HepG2 (cell line): ENCODE measurements around the gene GADD45A. TPM values are rescaled to one million over a fixed set of nuclear protein-coding genes. Genes with fewer than 3 reads are reported as not detected.
A peak's percentile ranks its signal among the peaks of the same experiment; 100 is the strongest.

Experiments used
- ATAC-seq: fragments of 200-7000 bp; cut with Tn5 transposase; 3 replicates; pipeline ENCODE4 v1.9.1; 2020; ENCODE audit warnings: mild to moderate bottlenecking, moderate library complexity
- BruUV-seq: library from RNA; stranded (reverse); fragments of 400-500 nt; replicated peaks from 2 replicates; lab custom pipeline; 2021; lab: Mats Ljungman, UMichigan
- CTCF ChIA-PET: fragments of 300-600 bp; formaldehyde crosslinking; extraction: SDS; loops from one replicate; lab custom pipeline; 2021; ENCODE audit warnings: low total read pairs, inconsistent platforms, low intra/inter-chr PET ratio; lab: Yijun Ruan, JAX
- POLR2A ChIA-PET: fragments of 350-600 bp; sonication (Branson Sonifier 250); formaldehyde crosslinking; loops from one replicate; lab custom pipeline; 2020; ENCODE audit warnings: antibody characterized with exemption, inconsistent platforms; lab: Yijun Ruan, JAX
- DNase-seq: peaks from one replicate; pipeline ENCODE4 v3.0.0-alpha.2; 2015; ENCODE audit warnings: low spot score
- FAIRE-seq: peaks from 3 replicates; lab custom pipeline; 2011; peaks lifted over from hg19 to GRCh38; lab: Jason Lieb, UNC
- H2AFZ ChIP-seq: one replicate; pipeline ENCODE4 v1.6.1; 2011; ENCODE audit warnings: low read length, inconsistent platforms
- H3K27ac ChIP-seq: fragments of 300-600 bp; 3 replicates; pipeline ENCODE4 v1.8.0; 2011; ENCODE audit warnings: mixed run types, mild to moderate bottlenecking, mixed read lengths, low read length, inconsistent platforms; ENCODE audit not compliant: insufficient read depth; ENCODE audit errors: extremely low read length
- H3K27me3 ChIP-seq, 2 experiments: fragments of 200-600 bp in 1 of 2; 2 replicates in 1 of 2; 3 replicates in 1 of 2; pipeline versions ENCODE4 v1.6.0 to v1.8.0; 2011; ENCODE audit warnings: low read length in 2 of 2, mild to moderate bottlenecking in 2 of 2, moderate library complexity in 2 of 2, inconsistent platforms in 1 of 2; ENCODE audit not compliant: insufficient read depth in 2 of 2, control insufficient read depth in 1 of 2
- H3K36me3 ChIP-seq, 2 experiments: fragments of 200-600 bp in 1 of 2; replicated peaks in 1 of 2; 2 replicates in 1 of 2; 3 replicates in 1 of 2; pipeline versions ENCODE4 v1.5.1 to v1.8.0; 2011; ENCODE audit warnings: low read length in 2 of 2, inconsistent platforms in 1 of 2; ENCODE audit not compliant: insufficient read depth in 2 of 2, control insufficient read depth in 1 of 2
- H3K4me1 ChIP-seq: 2 replicates; pipeline ENCODE4 v1.5.1; 2012; ENCODE audit warnings: low read length, inconsistent platforms; ENCODE audit not compliant: insufficient read depth
- H3K4me2 ChIP-seq: 2 replicates; pipeline ENCODE4 v1.6.0; 2011; ENCODE audit warnings: low read depth, low read length, inconsistent platforms
- H3K4me3 ChIP-seq, 3 experiments: fragments of 200-600 bp in 1 of 3; sonication (generic), shearing (Covaris generic) in 1 of 3; replicated peaks in 1 of 3; 2 replicates each; pipeline ENCODE4 v1.5.1; 2011 to 2016; ENCODE audit warnings: low read length in 3 of 3, inconsistent platforms in 2 of 3, low read depth in 2 of 3, mild to moderate bottlenecking in 2 of 3, control low read depth in 1 of 3, mixed read lengths in 1 of 3; ENCODE audit not compliant: insufficient read depth in 1 of 3
- H3K79me2 ChIP-seq: one replicate; pipeline ENCODE4 v1.6.1; 2011; ENCODE audit warnings: low read length, inconsistent platforms; ENCODE audit not compliant: insufficient read depth
- H3K9ac ChIP-seq: 2 replicates; pipeline ENCODE4 v1.6.0; 2011; ENCODE audit warnings: mild to moderate bottlenecking, low read depth, low read length, inconsistent platforms; ENCODE audit not compliant: insufficient read depth
- H3K9me3 ChIP-seq: 2 replicates; pipeline ENCODE4 v1.5.1; 2012; ENCODE audit warnings: mild to moderate bottlenecking, low read length
- H4K20me1 ChIP-seq: 2 replicates; pipeline ENCODE4 v1.6.0; 2011; ENCODE audit warnings: inconsistent platforms, mild to moderate bottlenecking, low read length, moderate library complexity; ENCODE audit not compliant: insufficient read depth
- FOSL2 ChIP-seq: sonication (generic); formaldehyde crosslinking; IDR thresholded peaks from 2 replicates; pipeline ENCODE4 v1.4.0; 2020; ENCODE audit warnings: missing genetic modification reagents
- HNF4A ChIP-seq: sonication (generic); formaldehyde crosslinking; IDR thresholded peaks from 2 replicates; pipeline ENCODE4 v1.4.0; 2020; ENCODE audit warnings: missing genetic modification reagents
- ONECUT2 ChIP-seq: sonication (generic); formaldehyde crosslinking; IDR thresholded peaks from 2 replicates; pipeline ENCODE4 v1.4.0; 2020; ENCODE audit warnings: missing genetic modification reagents
- SAP130 ChIP-seq: IDR thresholded peaks from 2 replicates; pipeline ENCODE4 v1.6.1; 2016; ENCODE audit warnings: low read depth
- ZNF121 ChIP-seq: sonication (generic); formaldehyde crosslinking; IDR thresholded peaks from 2 replicates; pipeline ENCODE4 v1.5.0; 2020; ENCODE audit warnings: mild to moderate bottlenecking, missing genetic modification reagents
- ZNF550 ChIP-seq: sonication (generic); formaldehyde crosslinking; IDR thresholded peaks from 2 replicates; pipeline ENCODE4 v1.4.0; 2020; ENCODE audit warnings: mild to moderate bottlenecking, missing genetic modification reagents, borderline replicate concordance
- WGBS: methylation state at CpG from one replicate; pipeline ENCODE4 v1.1.6; 2017; ENCODE audit warnings: low lambda C conversion rate; 5-methylcytosine and 5-hydroxymethylcytosine counted together
- in situ Hi-C: cut with HindIII; loops from 2 replicates; pipeline ENCODE4 v1.10.0; 2017; ENCODE audit warnings: low pct_unique_long_range_greater_than_20kb; ENCODE audit not compliant: extremely low pct_ligation_motif_present
- intact Hi-C: fragments of 100-400 bp; cut with micrococcal nuclease; formaldehyde crosslinking; loops from one replicate; pipeline ENCODE4 v1.10.0; 2022; ENCODE audit not compliant: unreplicated experiment
- polyA plus RNA-seq, 8 experiments: library from polyadenylated mRNA; depleted of rRNA in 3 of 8; stranded (reverse) in 7 of 8; unstranded in 1 of 8; fragments of >200 nt; fragmentation: Illumina TruSeq in 4 of 8; extraction: Trizol in 4 of 8; gene quantifications; 2 replicates each; pipeline versions ENCODE4 v1.2.1 to v1.2.3, GENCODE V29; 2011 to 2016; ENCODE audit warnings: low read depth in 4 of 8, missing spikeins in 1 of 8, mixed read lengths in 1 of 8; ENCODE audit not compliant: insufficient read depth in 1 of 8
- total RNA-seq, 5 experiments: library from RNA; depleted of rRNA; stranded (reverse); fragments of >200 nt; fragmentation: Illumina TruSeq; extraction: Trizol; gene quantifications; 2 replicates each; pipeline ENCODE4 v1.2.3, GENCODE V29; 2016; ENCODE audit warnings: low read depth in 1 of 5

The GADD45A gene
- total and polyA plus RNA-seq, 2 of the 13 experiments (the other 11 are each of a cell fraction or from before 2014, with no cell fraction given): 33.2 to 46.2 TPM

GRCh38 chr1:67713057-67713846, 28.3 kb downstream of the GADD45A start:
- BruUV-seq: no TSS peak
- WGBS: 80% methylated on average over 6 of the region's 6 CpGs
- in situ Hi-C loops (no loop called here), intact Hi-C loops (no loop called here)
- peaks cover 0 to 14% of the 10 kb centered on the region in 2 experiments; a peak in 2 of 5 replicates for H3K27me3 ChIP-seq
- no peaks in the 10 kb centered on the region for H3K9me3 ChIP-seq
- H3K9ac ChIP-seq: no peak overlapping the region
- no peak overlapping the region for H3K27ac ChIP-seq
- no peak overlapping the region for H3K4me3 ChIP-seq
- DNase-seq (peak; percentile 45), FAIRE-seq (no peak), ATAC-seq (peak; percentile 46; the same call in 2 of the 3 replicates)
- no peak overlapping the region for H2AFZ ChIP-seq
- TF ChIP-seq FOSL2 (CRISPR knock-in tag) (0 out of 2 replicates have a peak, but pooled peaks have one; percentile 9), ONECUT2 (CRISPR knock-in tag) (no peak)
- no peaks in the 10 kb centered on the region for H3K79me2 ChIP-seq
- H3K4me1 ChIP-seq: peaks cover 67% of the 10 kb centered on the region
- no peaks in the 10 kb centered on the region for H4K20me1 ChIP-seq
- CTCF ChIA-PET: no interaction called here
- POLR2A ChIA-PET: no interaction called here
- H3K36me3 ChIP-seq: no peaks in the 10 kb centered on the region
- H3K4me2 ChIP-seq: 0 out of 2 replicates have a peak overlapping the region, but pooled peaks have one; percentile 8

- H3K4me1 ChIP-seq: peaks cover 65% of the 10 kb centered on the region
- intact Hi-C loops: no loop called here
- no peak overlapping the region for H3K4me3 ChIP-seq
- POLR2A ChIA-PET: interaction anchor here (0.6 kb wide), 1 partner anchor 31 kb away, joined by 3 read pairs; the partner anchor contains the start of gene GADD45A
- H3K27me3 ChIP-seq: peaks cover 0 to 2% of the 10 kb centered on the region in 2 experiments; a peak in 1 of 5 replicates
- no TSS peak for BruUV-seq
- no peak for DNase-seq
- H3K36me3 ChIP-seq: no peaks in the 10 kb centered on the region
- peak; percentile 53 for ATAC-seq
- 2% methylated on average over 2 of the region's 2 CpGs for WGBS
- no peak overlapping the region for H2AFZ ChIP-seq
- FAIRE-seq: no peak
- no peaks in the 10 kb centered on the region for H4K20me1 ChIP-seq
- H3K9me3 ChIP-seq: no peaks in the 10 kb centered on the region
- no peak overlapping the region for H3K4me2 ChIP-seq
- H3K27ac ChIP-seq: no peak overlapping the region
- H3K79me2 ChIP-seq: no peaks in the 10 kb centered on the region
- CTCF ChIA-PET: no interaction called here
- TF ChIP-seq SAP130 (CRISPR knock-in tag): 0 out of 2 replicates have a peak, but pooled peaks have one; percentile 15
- TF ChIP-seq HNF4A (CRISPR knock-in tag): peak; percentile 56
- peak; percentile 42; the same call in 1 of the 2 replicates for TF ChIP-seq ZNF121 (CRISPR knock-in tag)
- TF ChIP-seq ZNF550 (CRISPR knock-in tag): no peak
- no peak overlapping the region for H3K9ac ChIP-seq
- in situ Hi-C loops: no loop called here
Measured at GRCh38 chr1:67715819-67716218, 30.8 kb downstream of the GADD45A start.
